ENCODE data around the gene LY86. TPM values are rescaled to one million over a fixed set of nuclear protein-coding genes. Genes with fewer than 3 reads are reported as not detected.

LY86 gene
- total and polyA plus RNA-seq, 2 experiments from 2014 or later = not detected

GRCh38 chr6:6582131-6582530 is 6.4 kb upstream of the LY86 start:
- no peak overlapping the region for H3K27ac ChIP-seq
- DNase-seq (ENCODE audit: low read depth in 1 of 2, low spot score in 1 of 2) = no peak
- H3K4me3 ChIP-seq = no peak overlapping the region
- no peaks in the 10 kb centered on the region for H3K27me3 ChIP-seq
- no peak for TF ChIP-seq CTCF (IDR thresholded peaks at IDR 0.05; ENCODE audit: low read depth, low read length)
- no peaks in the 10 kb centered on the region for H3K36me3 ChIP-seq
- H3K9me3 ChIP-seq (ENCODE audit: low read depth) = no peaks in the 10 kb centered on the region
- no peaks in the 10 kb centered on the region for H3K4me1 ChIP-seq (ENCODE audit: low read depth)

GRCh38 chr6:6583836-6584235 is 4.7 kb upstream of the LY86 start:
- Histone ChIP-seq H3K27ac (no peak overlapping the region), H3K4me1 (ENCODE audit: low read depth) (no peaks in the 10 kb centered on the region), H3K9me3 (ENCODE audit: low read depth) (no peaks in the 10 kb centered on the region), H3K4me3 (no peak overlapping the region), H3K27me3 (no peaks in the 10 kb centered on the region), H3K36me3 (no peaks in the 10 kb centered on the region)
- TF ChIP-seq CTCF (IDR thresholded peaks at IDR 0.05; ENCODE audit: low read depth, low read length) = no peak
- no peak for DNase-seq (ENCODE audit: low read depth in 1 of 2, low spot score in 1 of 2)

GRCh38 chr6:6584310-6585002 is 4.1 kb upstream of the LY86 start:
- H3K4me1 ChIP-seq (ENCODE audit: low read depth) = no peaks in the 10 kb centered on the region
- H3K27ac ChIP-seq = no peak overlapping the region
- no peaks in the 10 kb centered on the region for H3K27me3 ChIP-seq
- no peak for DNase-seq (ENCODE audit: low read depth in 1 of 2, low spot score in 1 of 2)
- H3K9me3 ChIP-seq (ENCODE audit: low read depth) = no peaks in the 10 kb centered on the region
- TF ChIP-seq CTCF (IDR thresholded peaks at IDR 0.05; ENCODE audit: low read depth, low read length) = no peak
- no peaks in the 10 kb centered on the region for H3K36me3 ChIP-seq
- H3K4me3 ChIP-seq = no peak overlapping the region

- Histone ChIP-seq H3K4me1 (ENCODE audit: low read depth) (no peaks in the 10 kb centered on the region), H3K36me3 (no peaks in the 10 kb centered on the region), H3K27ac (no peak overlapping the region), H3K4me3 (no peak overlapping the region), H3K27me3 (no peaks in the 10 kb centered on the region), H3K9me3 (ENCODE audit: low read depth) (no peaks in the 10 kb centered on the region)
- TF ChIP-seq CTCF (IDR thresholded peaks at IDR 0.05; ENCODE audit: low read depth, low read length) = no peak
- no peak for DNase-seq (ENCODE audit: low read depth in 1 of 2, low spot score in 1 of 2)
These were observed 3.6 kb upstream of the LY86 start for GRCh38 chr6:6585003-6585311.

- Histone ChIP-seq H3K36me3 (no peaks in the 10 kb centered on the region), H3K4me3 (no peak overlapping the region), H3K27me3 (no peaks in the 10 kb centered on the region), H3K4me1 (ENCODE audit: low read depth) (no peaks in the 10 kb centered on the region), H3K9me3 (ENCODE audit: low read depth) (no peaks in the 10 kb centered on the region), H3K27ac (no peak overlapping the region)
- no peak for DNase-seq (ENCODE audit: low read depth in 1 of 2, low spot score in 1 of 2)
- no peak for TF ChIP-seq CTCF (IDR thresholded peaks at IDR 0.05; ENCODE audit: low read depth, low read length)
These were observed 2.4 kb upstream of the LY86 start for GRCh38 chr6:6586167-6586566.
